IMR-90 (cell line): ENCODE measurements around the gene MPZL2. TPM values are rescaled to one million over a fixed set of nuclear protein-coding genes. Genes with fewer than 3 reads are reported as not detected.

ENCODE experiments used
- ATAC-seq: fragments of 200-7000 bp; cut with Tn5 transposase; 2 replicates; pipeline ENCODE4 v1.9.1; 2020; ENCODE audit warnings: low read depth, mild to moderate bottlenecking, moderate library complexity
- BruUV-seq: library from RNA; stranded (reverse); fragments of 400-500 nt; replicated peaks from 2 replicates; lab custom pipeline; 2021; lab: Mats Ljungman, UMichigan
- CTCF ChIA-PET: fragments of 300-600 bp; formaldehyde crosslinking; extraction: SDS; loops from one replicate; lab custom pipeline; 2021; ENCODE audit warnings: antibody characterized with exemption; lab: Yijun Ruan, JAX
- POLR2A ChIA-PET: fragments of 300-600 bp; sonication (Branson Sonifier 250); formaldehyde crosslinking; loops from one replicate; lab custom pipeline; 2022; ENCODE audit warnings: antibody characterized with exemption; ENCODE audit not compliant: unreplicated experiment; lab: Charles Lee
- DNase-seq: peaks from one replicate; pipeline ENCODE4 v3.0.0; 2013
- H2AFZ ChIP-seq: replicated peaks from 2 replicates; pipeline ENCODE3; 2013; ENCODE audit warnings: low read length, mild to moderate bottlenecking; ENCODE audit not compliant: poor library complexity
- H2AK5ac ChIP-seq: 2 replicates; pipeline ENCODE4 v1.6.1; 2013; ENCODE audit warnings: low read depth, low read length, inconsistent platforms
- H2AK9ac ChIP-seq: replicated peaks from 2 replicates; pipeline ENCODE3; 2013; ENCODE audit warnings: mild to moderate bottlenecking, low read depth, low read length, moderate library complexity; ENCODE audit not compliant: poor library complexity
- H2BK120ac ChIP-seq: 2 replicates; pipeline ENCODE4 v1.6.1; 2013; ENCODE audit warnings: low read depth, low read length, inconsistent platforms
- H2BK15ac ChIP-seq: 3 replicates; pipeline ENCODE4 v1.6.1; 2013; ENCODE audit warnings: low read depth, low read length, inconsistent platforms
- H2BK20ac ChIP-seq: 2 replicates; pipeline ENCODE4 v1.6.1; 2013; ENCODE audit warnings: low read depth, mild to moderate bottlenecking, inconsistent platforms, low read length, moderate library complexity
- H2BK5ac ChIP-seq: 2 replicates; pipeline ENCODE4 v1.6.1; 2013; ENCODE audit warnings: mild to moderate bottlenecking, low read depth, low read length, inconsistent platforms; ENCODE audit not compliant: poor library complexity, severe bottlenecking
- H3K14ac ChIP-seq: replicated peaks from 2 replicates; pipeline ENCODE4 v1.6.1; 2013; ENCODE audit warnings: low read depth, low read length, inconsistent platforms
- H3K18ac ChIP-seq: 2 replicates; pipeline ENCODE4 v1.6.1; 2013; ENCODE audit warnings: low read depth, low read length, control low read depth
- H3K23ac ChIP-seq: 2 replicates; pipeline ENCODE4 v1.6.1; 2013; ENCODE audit warnings: low read depth, low read length, inconsistent platforms
- H3K27ac ChIP-seq: 2 replicates; pipeline ENCODE4 v1.5.1; 2013; ENCODE audit warnings: mild to moderate bottlenecking, control low read depth, low read length; ENCODE audit not compliant: insufficient read depth
- H3K27me3 ChIP-seq: 2 replicates; pipeline ENCODE4 v1.6.1; 2013; ENCODE audit warnings: low read length; ENCODE audit not compliant: control insufficient read depth, insufficient read depth
- H3K36me3 ChIP-seq: 2 replicates; pipeline ENCODE4 v1.6.1; 2013; ENCODE audit warnings: low read length, mixed read lengths; ENCODE audit not compliant: control insufficient read depth, insufficient read depth
- H3K4ac ChIP-seq: 2 replicates; pipeline ENCODE4 v1.6.1; 2013; ENCODE audit warnings: low read depth, low read length, inconsistent platforms
- H3K4me1 ChIP-seq: 2 replicates; pipeline ENCODE4 v1.6.1; 2013; ENCODE audit warnings: low read length, mixed read lengths; ENCODE audit not compliant: control insufficient read depth, insufficient read depth
- H3K4me2 ChIP-seq: 2 replicates; pipeline ENCODE4 v1.6.1; 2013; ENCODE audit warnings: low read depth, mild to moderate bottlenecking, control low read depth, low read length, moderate library complexity
- H3K4me3 ChIP-seq: 2 replicates; pipeline ENCODE4 v1.5.1; 2013; ENCODE audit warnings: low read depth, mild to moderate bottlenecking, control low read depth, low read length, moderate library complexity; ENCODE audit not compliant: insufficient read depth
- H3K56ac ChIP-seq: 2 replicates; pipeline ENCODE4 v1.6.1; 2013; ENCODE audit warnings: low read length, inconsistent platforms; ENCODE audit not compliant: insufficient read depth; ENCODE audit errors: extremely low read depth
- H3K79me1 ChIP-seq, 2 experiments: 2 replicates each; pipeline ENCODE4 v1.6.1; 2013; ENCODE audit warnings: low read length in 2 of 2, inconsistent platforms in 1 of 2, low read depth in 1 of 2
- H3K9ac ChIP-seq: 2 replicates; pipeline ENCODE4 v1.6.1; 2013; ENCODE audit warnings: low read depth, low read length, control low read depth
- H3K9me1 ChIP-seq: 2 replicates; pipeline ENCODE4 v1.6.1; 2013; ENCODE audit warnings: low read length, inconsistent platforms; ENCODE audit not compliant: insufficient read depth
- H3K9me3 ChIP-seq: 2 replicates; pipeline ENCODE4 v1.6.1; 2013; ENCODE audit warnings: low read length; ENCODE audit not compliant: control insufficient read depth, insufficient read depth
- H4K20me1 ChIP-seq: 2 replicates; pipeline ENCODE4 v1.6.1; 2013; ENCODE audit warnings: low read length, inconsistent platforms; ENCODE audit not compliant: insufficient read depth
- H4K5ac ChIP-seq: 2 replicates; pipeline ENCODE4 v1.6.1; 2013; ENCODE audit warnings: mild to moderate bottlenecking, low read depth, low read length, control low read depth
- H4K8ac ChIP-seq, 2 experiments: 2 replicates each; pipeline ENCODE4 v1.6.1; 2013; ENCODE audit warnings: low read depth in 2 of 2, low read length in 2 of 2, control low read depth in 1 of 2, inconsistent platforms in 1 of 2
- H4K91ac ChIP-seq: 2 replicates; pipeline ENCODE4 v1.6.1; 2013; ENCODE audit warnings: low read depth, low read length, inconsistent platforms; ENCODE audit not compliant: insufficient read depth
- CTCF ChIP-seq: conservative IDR thresholded peaks from 2 replicates; pipeline ENCODE4 v1.5.1; 2012; ENCODE audit warnings: mild to moderate bottlenecking, low read depth, low read length, improper control_type of control experiment
- SMC3 ChIP-seq: fragments of 150-350 bp; IDR thresholded peaks from 2 replicates; pipeline ENCODE4 v1.6.1; 2016; ENCODE audit warnings: low read depth, mild to moderate bottlenecking, antibody characterized with exemption, low read length, moderate library complexity
- WGBS, 2 experiments: methylation state at CpG; one replicate each; pipeline versions ENCODE4 v1.1.5 to v1.1.7; 2013; ENCODE audit warnings: missing lambda C conversion rate in 2 of 2; ENCODE audit not compliant: insufficient read length in 1 of 2; ENCODE audit errors: extremely low coverage in 2 of 2; 5-methylcytosine and 5-hydroxymethylcytosine counted together
- dilution Hi-C: fragments of 300-500 bp; cut with HindIII; formaldehyde crosslinking; loops from one replicate; pipeline ENCODE4 v1.14.3; 2018; ENCODE audit warnings: low sequenced_read_pairs; ENCODE audit not compliant: unreplicated experiment
- in situ Hi-C: fragments of 300-500 bp; cut with MboI; formaldehyde crosslinking; loops from 3 replicates; pipeline ENCODE4 v1.14.3; 2019; ENCODE audit warnings: low sequenced_read_pairs, inconsistent platforms, mixed read lengths
- intact Hi-C: fragments of 100-400 bp; cut with micrococcal nuclease; formaldehyde crosslinking; loops from 2 replicates; pipeline ENCODE4 v1.10.0; 2022
- polyA plus RNA-seq, 3 experiments: library from polyadenylated mRNA; depleted of rRNA; stranded (reverse); fragments of >200 nt; gene quantifications; 2 replicates each; pipeline ENCODE4 v1.2.3, GENCODE V29; 2012; ENCODE audit warnings: low replicate concordance in 1 of 3
- total RNA-seq: library from RNA; depleted of rRNA; stranded (reverse); fragments of >200 nt; gene quantifications from 2 replicates; pipeline ENCODE4 v1.2.3, GENCODE V29; 2012

MPZL2 gene
- total and polyA plus RNA-seq, 2 of the 4 experiments (the other 2 are of a cell fraction): not detected

- Histone ChIP-seq H2AK9ac (peak overlapping the region; percentile 13), H4K5ac (no peak overlapping the region), H3K9me3 (no peaks in the 10 kb centered on the region), H3K27me3 (no peaks in the 10 kb centered on the region; the same call in 1 of the 2 replicates), H3K4me2 (no peak overlapping the region), H3K23ac (no peak overlapping the region), H3K56ac (no peak overlapping the region), H3K4me3 (no peak overlapping the region), H2BK120ac (no peak overlapping the region), H2AK5ac (no peak overlapping the region), H4K91ac (no peak overlapping the region), H3K79me1 (no peaks in the 10 kb centered on the region), H3K14ac (no peak overlapping the region), H3K4me1 (no peaks in the 10 kb centered on the region), H3K27ac (no peak overlapping the region), H2BK5ac (no peak overlapping the region), H2AFZ (no peak overlapping the region), H2BK15ac (no peak overlapping the region), H2BK20ac (no peak overlapping the region), H4K8ac (no peak overlapping the region), H3K18ac (no peak overlapping the region), H3K36me3 (no peaks in the 10 kb centered on the region), H3K4ac (no peak overlapping the region), H3K9ac (no peak overlapping the region), H4K20me1 (no peaks in the 10 kb centered on the region), H3K9me1 (no peaks in the 10 kb centered on the region)
- intact Hi-C loops: no loop called here
- dilution Hi-C loops: no loop called here
- peak; percentile 12 for DNase-seq
- ChIA-PET POLR2A (no interaction called here), CTCF (no interaction called here)
- WGBS, 2 experiments: 40% methylated on average over 1 of the region's 3 CpGs; no CpG with 5 or more reads in 1 of the 2 experiments
- no peak for ATAC-seq
- TF ChIP-seq CTCF (peak; percentile 19; the same call in 1 of the 2 replicates), SMC3 (no peak)
- no TSS peak for BruUV-seq
- in situ Hi-C loops: no loop called here
These were observed 31.8 kb upstream of the MPZL2 start for GRCh38 chr11:118295815-118296454.
